Right atrium auricular region (tissue), 2 donors: Measurements from ENCODE around the gene GPR137. TPM values are rescaled to one million over a fixed set of nuclear protein-coding genes. Genes with fewer than 3 reads are reported as not detected.

Experiments
- DNase-seq: peaks from one replicate; pipeline ENCODE4 v3.0.0-alpha.2; 2019; ENCODE audit warnings: low spot score
- H3K27ac ChIP-seq, 2 donors: fragments of 200-600 bp; sonication (generic); 1 replicate in 1 of 2; 2 replicates in 1 of 2; pipeline ENCODE4 v1.5.1; 2016 to 2019
- H3K27me3 ChIP-seq, 2 donors: fragments of 200-600 bp; sonication (generic); one replicate each; pipeline versions ENCODE4 v1.5.1 to v1.6.0; 2017 to 2019
- H3K36me3 ChIP-seq: fragments of 200-600 bp; sonication (generic); one replicate; pipeline ENCODE4 v1.5.1; 2016
- H3K4me1 ChIP-seq, 2 donors: fragments of 200-600 bp; sonication (generic); one replicate each; pipeline versions ENCODE4 v1.5.1 to v1.6.0; 2017 to 2019
- H3K4me3 ChIP-seq, 2 donors: fragments of 200-600 bp; sonication (generic); 1 replicate in 1 of 2; 2 replicates in 1 of 2; pipeline ENCODE4 v1.5.1; 2017 to 2019; ENCODE audit warnings: mild to moderate bottlenecking in 1 of 2, moderate library complexity in 1 of 2
- H3K9me3 ChIP-seq, 2 donors: fragments of 200-600 bp; sonication (generic); one replicate each; pipeline ENCODE4 v1.5.1; 2019
- CTCF ChIP-seq, 2 donors: fragments of 200-600 bp; sonication (generic); IDR thresholded peaks; one replicate each; pipeline ENCODE4 v1.5.1; 2019; ENCODE audit warnings: antibody characterized with exemption in 2 of 2
- total RNA-seq, 2 donors: library from RNA; depleted of rRNA; stranded (reverse); fragments of >200 nt; gene quantifications; one replicate each; pipeline ENCODE4 v1.1.0, GENCODE V29; 2016

GPR137 gene
- 10 to 100 TPM; 22.1 to 23.5 TPM for total RNA-seq

GRCh38 chr11:64284962-64285884 lies at the start of gene GPR137:
TSS of gene GPR137 (plus strand) at chr11:64285848. CDS start at chr11:64286525, 677 bp downstream.
- Histone ChIP-seq H3K4me1 (peaks cover 0 to 48% of the 10 kb centered on the region in 2 donors), H3K36me3 (peaks cover 6% of the 10 kb centered on the region), H3K4me3 (peak within 1 kb of the TSS; percentile 67 to 68), H3K27me3 (no peaks in the 10 kb centered on the region), H3K27ac (peak within 1 kb of the TSS; percentile 90 to 96), H3K9me3 (no peaks in the 10 kb centered on the region)
- DNase-seq = peak; percentile 83
- TF ChIP-seq CTCF (IDR thresholded peaks at IDR 0.05) = no peak

GRCh38 chr11:64237484-64237951 lies 48.1 kb upstream of the GPR137 start:
- Histone ChIP-seq H3K27me3 (no peaks in the 10 kb centered on the region), H3K36me3 (peaks cover 6% of the 10 kb centered on the region), H3K27ac (peak overlapping the region; percentile 8 to 39), H3K9me3 (no peaks in the 10 kb centered on the region), H3K4me1 (peaks cover 0 to 61% of the 10 kb centered on the region in 2 donors), H3K4me3 (no peak overlapping the region)
- no peak for DNase-seq
- no peak for TF ChIP-seq CTCF (IDR thresholded peaks at IDR 0.05)

- no peak for DNase-seq
- Histone ChIP-seq H3K27ac (peak overlapping the region; percentile 8 to 39), H3K4me1 (peaks cover 0 to 63% of the 10 kb centered on the region in 2 donors), H3K9me3 (no peaks in the 10 kb centered on the region), H3K27me3 (no peaks in the 10 kb centered on the region), H3K4me3 (no peak overlapping the region), H3K36me3 (peaks cover 6% of the 10 kb centered on the region)
- no peak for TF ChIP-seq CTCF (IDR thresholded peaks at IDR 0.05)
Observed at GRCh38 chr11:64238076-64238475, 47.6 kb upstream of the GPR137 start.

GRCh38 chr11:64238999-64239398 lies 46.6 kb upstream of the GPR137 start:
- peaks cover 0 to 58% of the 10 kb centered on the region in 2 donors for H3K4me1 ChIP-seq
- H3K27ac ChIP-seq = no peak overlapping the region
- DNase-seq = no peak
- no peaks in the 10 kb centered on the region for H3K27me3 ChIP-seq
- H3K9me3 ChIP-seq = no peaks in the 10 kb centered on the region
- H3K36me3 ChIP-seq = peaks cover 10% of the 10 kb centered on the region
- no peak overlapping the region for H3K4me3 ChIP-seq
- no peak for TF ChIP-seq CTCF (IDR thresholded peaks at IDR 0.05)

GRCh38 chr11:64239662-64240434 lies 45.8 kb upstream of the GPR137 start:
- H3K36me3 ChIP-seq = peaks cover 16% of the 10 kb centered on the region
- H3K4me1 ChIP-seq = peaks cover 0 to 59% of the 10 kb centered on the region in 2 donors
- peak overlapping the region; percentile 97 to 99 for H3K27ac ChIP-seq
- no peaks in the 10 kb centered on the region for H3K9me3 ChIP-seq
- peak overlapping the region; percentile 59 to 85 for H3K4me3 ChIP-seq
- no peak for DNase-seq
- H3K27me3 ChIP-seq = no peaks in the 10 kb centered on the region
- TF ChIP-seq CTCF (IDR thresholded peaks at IDR 0.05) = no peak
